Measurements from ENCODE around the gene QSOX2. TPM values are rescaled to one million over a fixed set of nuclear protein-coding genes. Genes with fewer than 3 reads are reported as not detected.
A peak's percentile ranks its signal among the peaks of the same experiment; 100 is the strongest.

Gene QSOX2
- total RNA-seq, 3 donors from 2014 or later (not counting 1 experiment from before 2014, with no cell fraction given) = 10.8 to 16.7 (median 16.6) TPM

- TF ChIP-seq, protein P1, sequence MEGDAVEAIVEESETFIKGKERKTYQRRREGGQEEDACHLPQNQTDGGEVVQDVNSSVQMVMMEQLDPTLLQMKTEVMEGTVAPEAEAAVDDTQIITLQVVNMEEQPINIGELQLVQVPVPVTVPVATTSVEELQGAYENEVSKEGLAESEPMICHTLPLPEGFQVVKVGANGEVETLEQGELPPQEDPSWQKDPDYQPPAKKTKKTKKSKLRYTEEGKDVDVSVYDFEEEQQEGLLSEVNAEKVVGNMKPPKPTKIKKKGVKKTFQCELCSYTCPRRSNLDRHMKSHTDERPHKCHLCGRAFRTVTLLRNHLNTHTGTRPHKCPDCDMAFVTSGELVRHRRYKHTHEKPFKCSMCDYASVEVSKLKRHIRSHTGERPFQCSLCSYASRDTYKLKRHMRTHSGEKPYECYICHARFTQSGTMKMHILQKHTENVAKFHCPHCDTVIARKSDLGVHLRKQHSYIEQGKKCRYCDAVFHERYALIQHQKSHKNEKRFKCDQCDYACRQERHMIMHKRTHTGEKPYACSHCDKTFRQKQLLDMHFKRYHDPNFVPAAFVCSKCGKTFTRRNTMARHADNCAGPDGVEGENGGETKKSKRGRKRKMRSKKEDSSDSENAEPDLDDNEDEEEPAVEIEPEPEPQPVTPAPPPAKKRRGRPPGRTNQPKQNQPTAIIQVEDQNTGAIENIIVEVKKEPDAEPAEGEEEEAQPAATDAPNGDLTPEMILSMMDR (IDR thresholded peaks at IDR 0.05) = no peak
Observed at GRCh38 chr9:136247551-136247916, 1.9 kb upstream of the QSOX2 start.

GRCh38 chr9:136246849-136247550 is 1.4 kb upstream of the QSOX2 start:
- intact Hi-C loops (cut with micrococcal nuclease) = no loop called here
- no peak overlapping the region for H3K4me3 Mint-ChIP-seq
- H3K27ac ChIP-seq (ENCODE audit: low read length) = no peak overlapping the region
- peaks cover 30% of the 10 kb centered on the region in 2 donors for H3K4me1 Mint-ChIP-seq
- H3K4me3 ChIP-seq (ENCODE audit: low read length) = no peak overlapping the region
- no peaks in the 10 kb centered on the region for H3K9me3 ChIP-seq (ENCODE audit: control insufficient read depth, insufficient read depth, low read length)
- ATAC-seq = no peak
- no peaks in the 10 kb centered on the region for H3K27me3 ChIP-seq (ENCODE audit: control insufficient read depth, insufficient read depth, low read length)
- no peak for DNase-seq
- TF ChIP-seq, protein P1 (IDR thresholded peaks at IDR 0.05) = no peak
- H3K9me3 Mint-ChIP-seq = no peaks in the 10 kb centered on the region
- H3K27me3 Mint-ChIP-seq (ENCODE audit: low read depth in 2 of 2) = no peaks in the 10 kb centered on the region
- H3K36me3 Mint-ChIP-seq = no peaks in the 10 kb centered on the region
- peaks cover 35% of the 10 kb centered on the region for H3K4me1 ChIP-seq (ENCODE audit: control insufficient read depth, insufficient read depth, low read length)
- WGBS (ENCODE audit: insufficient coverage) = 92% methylated on average over 26 of the region's 26 CpGs
- no peaks in the 10 kb centered on the region for H3K36me3 ChIP-seq (ENCODE audit: control insufficient read depth, insufficient read depth, low read length)
- H3K27ac Mint-ChIP-seq = no peak overlapping the region

More at GRCh38 chr9:136247551-136247916, 1.9 kb upstream of the QSOX2 start:
- ATAC-seq (no peak), DNase-seq (no peak)
- Mint-ChIP-seq H3K4me1 (peaks cover 30% of the 10 kb centered on the region in 2 donors), H3K36me3 (no peaks in the 10 kb centered on the region), H3K9me3 (no peaks in the 10 kb centered on the region), H3K4me3 (no peak overlapping the region), H3K27ac (no peak overlapping the region), H3K27me3 (ENCODE audit: low read depth in 2 of 2) (no peaks in the 10 kb centered on the region)
- no peaks in the 10 kb centered on the region for H3K36me3 ChIP-seq (ENCODE audit: control insufficient read depth, insufficient read depth, low read length)
- no peak overlapping the region for H3K4me3 ChIP-seq (ENCODE audit: low read length)
- no peaks in the 10 kb centered on the region for H3K27me3 ChIP-seq (ENCODE audit: control insufficient read depth, insufficient read depth, low read length)
- H3K4me1 ChIP-seq (ENCODE audit: control insufficient read depth, insufficient read depth, low read length) = peaks cover 30% of the 10 kb centered on the region
- intact Hi-C loops (cut with micrococcal nuclease) = no loop called here
- no peak overlapping the region for H3K27ac ChIP-seq (ENCODE audit: low read length)
- WGBS (ENCODE audit: insufficient coverage) = 79% methylated on average over 8 of the region's 9 CpGs
- no peaks in the 10 kb centered on the region for H3K9me3 ChIP-seq (ENCODE audit: control insufficient read depth, insufficient read depth, low read length)

DNA sequence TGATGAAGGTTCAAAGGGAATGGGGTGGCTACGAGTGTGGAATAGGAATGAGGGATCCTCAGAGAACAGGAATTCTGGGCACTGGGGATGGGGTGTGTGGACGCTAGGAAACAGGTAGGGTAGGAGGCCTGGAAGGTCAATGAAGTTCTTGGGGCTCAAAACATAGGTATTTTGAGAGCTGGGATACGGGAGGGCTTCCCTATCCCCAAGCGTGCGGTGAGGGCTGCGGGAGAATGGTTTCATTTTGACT is 718 bp downstream of the QSOX2 start:
- no peaks in the 10 kb centered on the region for H3K27me3 Mint-ChIP-seq (ENCODE audit: low read depth in 2 of 2)
- peaks cover 30 to 38% of the 10 kb centered on the region in 2 donors for H3K4me1 Mint-ChIP-seq
- peak overlapping the region; percentile 97 for H3K4me3 Mint-ChIP-seq
- 3% methylated on average over 6 of the region's 6 CpGs for WGBS (ENCODE audit: insufficient coverage)
- no peak for DNase-seq
- TF ChIP-seq, protein P1 (IDR thresholded peaks at IDR 0.05) = no peak
- peaks cover 56% of the 10 kb centered on the region for H3K4me1 ChIP-seq (ENCODE audit: control insufficient read depth, insufficient read depth, low read length)
- H3K4me3 ChIP-seq (ENCODE audit: low read length) = peak overlapping the region; percentile 38
- H3K9me3 Mint-ChIP-seq = no peaks in the 10 kb centered on the region
- H3K36me3 ChIP-seq (ENCODE audit: control insufficient read depth, insufficient read depth, low read length) = peaks cover 4% of the 10 kb centered on the region
- H3K27me3 ChIP-seq (ENCODE audit: control insufficient read depth, insufficient read depth, low read length) = no peaks in the 10 kb centered on the region
- H3K36me3 Mint-ChIP-seq = no peaks in the 10 kb centered on the region
- no peaks in the 10 kb centered on the region for H3K9me3 ChIP-seq (ENCODE audit: control insufficient read depth, insufficient read depth, low read length)
- ATAC-seq = no peak
- intact Hi-C loops (cut with micrococcal nuclease) = loop anchor here (2.0 kb wide), 1 partner anchor 22 kb away; no protein-coding TSS in a partner anchor
- H3K27ac ChIP-seq (ENCODE audit: low read length) = peak overlapping the region; percentile 59
- peak overlapping the region; percentile 85 for H3K27ac Mint-ChIP-seq
